ENCODE data around the gene SGIP1.

DNA sequence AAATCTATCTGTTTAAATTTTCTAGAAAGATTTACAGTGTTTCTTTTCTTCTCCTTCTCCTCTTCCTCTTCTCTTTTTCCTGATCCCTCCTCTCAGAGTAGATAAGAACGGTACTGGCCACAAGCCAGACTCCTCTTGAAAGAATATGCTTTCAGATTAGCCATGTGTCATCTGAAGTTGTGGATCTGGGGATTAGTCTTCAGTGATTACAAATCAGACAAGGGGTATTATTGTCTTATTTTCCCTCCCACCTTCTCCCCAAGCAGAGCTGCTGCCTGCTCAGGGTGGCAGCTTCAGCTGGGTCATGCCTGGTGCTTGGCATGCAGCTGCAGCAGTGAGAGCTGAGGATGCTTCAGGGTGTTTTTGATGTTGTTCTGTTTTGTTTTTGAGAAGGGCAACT is 42.7 kb downstream of the SGIP1 start:
- TF ChIP-seq, protein P1, sequence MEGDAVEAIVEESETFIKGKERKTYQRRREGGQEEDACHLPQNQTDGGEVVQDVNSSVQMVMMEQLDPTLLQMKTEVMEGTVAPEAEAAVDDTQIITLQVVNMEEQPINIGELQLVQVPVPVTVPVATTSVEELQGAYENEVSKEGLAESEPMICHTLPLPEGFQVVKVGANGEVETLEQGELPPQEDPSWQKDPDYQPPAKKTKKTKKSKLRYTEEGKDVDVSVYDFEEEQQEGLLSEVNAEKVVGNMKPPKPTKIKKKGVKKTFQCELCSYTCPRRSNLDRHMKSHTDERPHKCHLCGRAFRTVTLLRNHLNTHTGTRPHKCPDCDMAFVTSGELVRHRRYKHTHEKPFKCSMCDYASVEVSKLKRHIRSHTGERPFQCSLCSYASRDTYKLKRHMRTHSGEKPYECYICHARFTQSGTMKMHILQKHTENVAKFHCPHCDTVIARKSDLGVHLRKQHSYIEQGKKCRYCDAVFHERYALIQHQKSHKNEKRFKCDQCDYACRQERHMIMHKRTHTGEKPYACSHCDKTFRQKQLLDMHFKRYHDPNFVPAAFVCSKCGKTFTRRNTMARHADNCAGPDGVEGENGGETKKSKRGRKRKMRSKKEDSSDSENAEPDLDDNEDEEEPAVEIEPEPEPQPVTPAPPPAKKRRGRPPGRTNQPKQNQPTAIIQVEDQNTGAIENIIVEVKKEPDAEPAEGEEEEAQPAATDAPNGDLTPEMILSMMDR (IDR thresholded peaks at IDR 0.05), result no peak
- no peak for TF ChIP-seq ZFX (IDR thresholded peaks at IDR 0.05; ENCODE audit: borderline replicate concordance)

Measured in 22Rv1 (cell line).